ENCODE results near the gene KCNAB1.
"Not testable (repeated sequence)": the region's sequence is repeated elsewhere in the genome, so short reads cannot be mapped to it uniquely, and the experiment has no call there.

Gene KCNAB1

GRCh38 chr3:156176629-156177210 lies 56.3 kb downstream of the KCNAB1 start:
- DNase-seq: no peak

GRCh38 chr3:156180077-156180476 lies 59.7 kb downstream of the KCNAB1 start:
- no peak for DNase-seq

- DNase-seq: no peak
Measured at GRCh38 chr3:156181509-156181908, 61.1 kb downstream of the KCNAB1 start.

GRCh38 chr3:156183396-156183795 lies 63.0 kb downstream of the KCNAB1 start:
- DNase-seq: no peak

GRCh38 chr3:156184156-156184555 lies 63.8 kb downstream of the KCNAB1 start:
- no peak for DNase-seq

- no peak for DNase-seq
Measured at GRCh38 chr3:156187146-156187769, 66.9 kb downstream of the KCNAB1 start.

GRCh38 chr3:156188757-156189156 lies 68.4 kb downstream of the KCNAB1 start:
- DNase-seq: no peak

- DNase-seq: no peak
Measured at GRCh38 chr3:156189927-156190326, 69.5 kb downstream of the KCNAB1 start.

GRCh38 chr3:156194945-156195344 lies 74.6 kb downstream of the KCNAB1 start:
- not testable (repeated sequence) for DNase-seq

- DNase-seq: not testable (repeated sequence)
Measured at GRCh38 chr3:156197152-156197551, 76.8 kb downstream of the KCNAB1 start.

GRCh38 chr3:156201411-156202405 lies 81.3 kb downstream of the KCNAB1 start:
- no peak for DNase-seq

GRCh38 chr3:156206157-156206556 lies 85.8 kb downstream of the KCNAB1 start:
- DNase-seq: no peak

GRCh38 chr3:156207802-156208685 lies 87.7 kb downstream of the KCNAB1 start:
- DNase-seq: no peak

- DNase-seq: no peak
Measured at GRCh38 chr3:156209631-156210335, 89.4 kb downstream of the KCNAB1 start.

- DNase-seq: no peak
Measured at GRCh38 chr3:156211583-156211982, 91.2 kb downstream of the KCNAB1 start.

GRCh38 chr3:156214676-156215075 lies 94.3 kb downstream of the KCNAB1 start:
- DNase-seq: no peak

- no peak for DNase-seq
Measured at GRCh38 chr3:156215751-156216150, 95.4 kb downstream of the KCNAB1 start.

GRCh38 chr3:156216216-156216615 lies 95.8 kb downstream of the KCNAB1 start:
- no peak for DNase-seq

GRCh38 chr3:156216852-156217251 lies 96.5 kb downstream of the KCNAB1 start:
- no peak for DNase-seq

GRCh38 chr3:156217674-156218352 lies 97.4 kb downstream of the KCNAB1 start:
- no peak for DNase-seq

- no peak for DNase-seq
Measured at GRCh38 chr3:156218353-156218744, 98.0 kb downstream of the KCNAB1 start.

Data from midbrain (tissue), 1 donor.